Astrocyte (in vitro differentiated cells and primary cell): ENCODE data around the gene NAV2.

Source experiments
- CTCF ChIP-seq: IDR thresholded peaks from 2 replicates; pipeline ENCODE4 v1.5.1; 2011; ENCODE audit warnings: low read depth, mild to moderate bottlenecking, inconsistent platforms, low read length, moderate library complexity; ENCODE audit not compliant: insufficient read depth
- EZH2 ChIP-seq: IDR thresholded peaks from 2 replicates; pipeline ENCODE4 v1.6.1; 2012; ENCODE audit warnings: mild to moderate bottlenecking, low read length, inconsistent platforms; ENCODE audit not compliant: insufficient read depth

GRCh38 chr11:19683862-19684491 lies 28.7 kb upstream of the NAV2 start:
- no peak for TF ChIP-seq CTCF
- TF ChIP-seq EZH2, result no peak
